GM19328 (cell line): ENCODE results near the gene NAV2.

Experiments
- ATAC-seq: cut with Tn5 transposase; IDR thresholded peaks from one replicate; pipeline ENCODE4 v1.9.1; 2021; ENCODE audit warnings: mild to moderate bottlenecking, moderate library complexity; ENCODE audit not compliant: unreplicated experiment

The NAV2 gene, protein sequence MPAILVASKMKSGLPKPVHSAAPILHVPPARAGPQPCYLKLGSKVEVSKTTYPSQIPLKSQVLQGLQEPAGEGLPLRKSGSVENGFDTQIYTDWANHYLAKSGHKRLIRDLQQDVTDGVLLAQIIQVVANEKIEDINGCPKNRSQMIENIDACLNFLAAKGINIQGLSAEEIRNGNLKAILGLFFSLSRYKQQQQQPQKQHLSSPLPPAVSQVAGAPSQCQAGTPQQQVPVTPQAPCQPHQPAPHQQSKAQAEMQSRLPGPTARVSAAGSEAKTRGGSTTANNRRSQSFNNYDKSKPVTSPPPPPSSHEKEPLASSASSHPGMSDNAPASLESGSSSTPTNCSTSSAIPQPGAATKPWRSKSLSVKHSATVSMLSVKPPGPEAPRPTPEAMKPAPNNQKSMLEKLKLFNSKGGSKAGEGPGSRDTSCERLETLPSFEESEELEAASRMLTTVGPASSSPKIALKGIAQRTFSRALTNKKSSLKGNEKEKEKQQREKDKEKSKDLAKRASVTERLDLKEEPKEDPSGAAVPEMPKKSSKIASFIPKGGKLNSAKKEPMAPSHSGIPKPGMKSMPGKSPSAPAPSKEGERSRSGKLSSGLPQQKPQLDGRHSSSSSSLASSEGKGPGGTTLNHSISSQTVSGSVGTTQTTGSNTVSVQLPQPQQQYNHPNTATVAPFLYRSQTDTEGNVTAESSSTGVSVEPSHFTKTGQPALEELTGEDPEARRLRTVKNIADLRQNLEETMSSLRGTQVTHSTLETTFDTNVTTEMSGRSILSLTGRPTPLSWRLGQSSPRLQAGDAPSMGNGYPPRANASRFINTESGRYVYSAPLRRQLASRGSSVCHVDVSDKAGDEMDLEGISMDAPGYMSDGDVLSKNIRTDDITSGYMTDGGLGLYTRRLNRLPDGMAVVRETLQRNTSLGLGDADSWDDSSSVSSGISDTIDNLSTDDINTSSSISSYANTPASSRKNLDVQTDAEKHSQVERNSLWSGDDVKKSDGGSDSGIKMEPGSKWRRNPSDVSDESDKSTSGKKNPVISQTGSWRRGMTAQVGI (N-terminal part only)

DNA sequence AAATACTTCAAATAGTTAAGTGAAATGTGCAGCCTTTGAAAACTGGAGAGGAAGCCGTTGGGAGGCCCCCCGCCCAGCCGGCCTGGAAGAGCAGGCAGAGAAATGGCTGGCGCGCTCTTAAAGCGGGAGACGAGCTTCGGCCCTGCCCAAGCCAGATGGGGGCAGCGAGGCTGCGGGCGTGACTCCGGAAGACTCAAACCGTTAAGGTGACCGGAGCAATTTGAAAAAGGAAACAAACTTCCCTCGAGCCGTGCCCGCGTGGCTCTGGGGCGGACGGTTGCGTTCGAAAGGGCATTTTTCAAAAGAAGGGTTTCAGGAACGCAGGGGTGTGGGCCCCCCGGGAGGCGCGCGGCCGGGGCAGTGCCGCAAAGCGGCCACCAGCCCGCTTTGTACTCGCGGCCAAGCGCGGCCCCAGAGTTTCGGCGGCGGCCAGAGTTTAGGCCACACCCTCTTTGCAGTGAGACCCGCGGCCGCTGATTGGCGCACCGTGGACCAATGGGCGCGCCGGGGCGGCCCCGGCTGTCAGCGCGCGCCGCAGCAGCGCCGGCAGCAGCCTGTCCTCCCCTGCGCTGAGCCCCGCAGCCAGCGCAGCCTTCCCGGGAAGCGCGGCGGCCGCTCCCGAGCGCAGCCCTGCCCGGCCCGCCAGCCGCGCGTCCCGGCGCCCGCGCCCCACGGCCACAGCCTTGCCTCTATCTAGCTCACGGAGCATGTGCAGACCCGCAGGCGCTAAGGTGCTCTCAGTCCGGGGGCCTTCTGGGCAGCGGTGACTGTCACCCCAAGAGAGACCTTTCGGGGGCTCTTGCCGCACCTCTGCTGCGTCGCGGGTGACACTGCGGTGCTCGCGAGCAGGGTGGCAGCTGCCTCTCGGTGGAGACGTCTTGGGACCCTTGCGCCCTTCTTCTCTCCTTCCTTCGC is at the start of gene NAV2:
TSS of gene NAV2 (plus strand) at position 557 of the 915 bp plus-strand sequence. CDS start 859 bp downstream, outside the sequence.
- ATAC-seq: peak; percentile 100

DNA sequence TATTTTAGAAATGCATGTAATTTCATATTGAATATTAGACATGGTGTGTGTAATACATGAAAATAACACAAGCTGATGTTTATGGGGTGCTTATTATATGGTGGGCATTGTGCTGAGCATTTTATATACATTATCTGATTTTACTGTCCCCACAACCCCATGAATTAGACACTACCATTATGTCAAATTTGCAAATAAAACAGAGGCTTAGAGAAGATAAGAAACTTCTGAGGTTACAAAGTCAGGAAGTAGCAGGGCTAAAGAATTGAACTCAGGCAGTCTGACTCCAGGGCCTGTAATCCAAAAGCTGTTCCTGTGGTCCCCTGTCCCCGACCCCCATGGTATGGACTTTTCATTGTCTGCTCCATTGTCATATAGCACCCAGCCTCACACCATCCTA is 49.4 kb upstream of the NAV2 start:
- ATAC-seq: no peak

DNA sequence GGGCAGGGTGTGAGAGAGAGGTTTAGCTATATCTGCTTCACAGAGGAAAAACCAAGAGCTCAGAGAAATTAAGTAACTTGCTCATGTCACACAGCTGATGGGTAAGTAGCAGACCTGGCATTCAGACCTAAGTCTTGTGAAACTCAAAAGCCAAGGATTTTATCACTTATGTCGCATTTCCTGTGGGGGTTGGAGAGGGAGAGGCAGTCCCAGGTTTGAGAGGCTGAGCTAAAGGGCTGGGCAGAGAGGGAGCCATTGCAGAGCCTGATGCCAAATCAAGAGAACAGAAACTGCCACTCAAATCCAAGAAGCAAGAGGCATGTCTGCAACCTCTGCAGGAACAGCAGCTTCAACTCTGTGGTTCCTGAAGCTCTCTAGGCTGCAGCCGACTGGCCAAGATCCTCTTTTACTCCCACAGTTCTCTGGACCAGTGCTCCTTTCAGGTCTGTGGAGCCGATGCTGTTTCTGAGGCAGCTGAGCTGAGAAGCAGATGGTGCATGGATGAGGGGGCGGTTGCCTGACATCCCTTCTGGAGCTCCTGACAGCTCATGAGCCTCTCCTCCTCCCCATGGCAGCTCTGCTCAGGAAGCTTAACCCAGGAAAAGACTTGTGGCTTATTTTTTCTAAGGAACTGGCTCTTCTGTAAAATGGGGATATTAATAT is 47.6 kb upstream of the NAV2 start:
- ATAC-seq: no peak

DNA sequence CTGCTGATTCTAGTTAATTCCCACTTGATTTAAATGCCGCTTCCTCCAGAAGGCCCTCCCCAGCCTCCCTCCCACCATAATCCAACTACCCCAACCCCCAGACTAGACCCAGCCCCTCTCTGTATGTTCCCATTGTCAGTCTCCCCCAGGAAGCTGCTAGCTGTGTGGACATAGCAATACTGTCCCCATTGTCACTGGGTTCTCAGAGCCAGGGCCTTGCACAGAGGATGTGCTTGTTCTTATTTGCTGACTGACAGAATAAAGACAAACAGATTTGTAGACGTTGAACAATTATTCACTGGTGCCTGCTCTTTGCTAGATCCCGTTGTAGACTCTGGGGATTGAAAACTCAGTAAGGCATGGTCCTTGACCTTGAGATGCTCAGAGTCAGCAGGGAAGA is 45.7 kb upstream of the NAV2 start:
- ATAC-seq: no peak

DNA sequence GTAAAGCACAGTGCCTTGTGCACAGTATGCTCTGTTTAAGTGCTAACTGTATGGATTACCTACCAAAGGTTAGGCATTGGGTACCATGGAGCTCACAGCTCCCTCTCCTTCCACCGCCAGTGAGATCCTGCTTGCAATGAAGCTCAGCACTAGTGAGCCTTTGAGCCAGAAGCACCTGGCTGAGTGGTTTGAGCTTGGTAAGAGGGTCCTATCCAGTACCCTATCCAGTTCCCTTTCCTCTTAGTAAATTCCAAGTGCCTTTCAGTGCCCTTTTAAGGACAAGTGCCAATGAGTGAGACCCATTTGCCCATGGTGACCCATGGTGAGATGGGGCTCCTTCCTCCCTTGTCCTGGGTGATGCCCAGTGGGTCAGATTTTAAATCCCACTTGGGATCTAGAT is 43.1 kb upstream of the NAV2 start:
- ATAC-seq: no peak

DNA sequence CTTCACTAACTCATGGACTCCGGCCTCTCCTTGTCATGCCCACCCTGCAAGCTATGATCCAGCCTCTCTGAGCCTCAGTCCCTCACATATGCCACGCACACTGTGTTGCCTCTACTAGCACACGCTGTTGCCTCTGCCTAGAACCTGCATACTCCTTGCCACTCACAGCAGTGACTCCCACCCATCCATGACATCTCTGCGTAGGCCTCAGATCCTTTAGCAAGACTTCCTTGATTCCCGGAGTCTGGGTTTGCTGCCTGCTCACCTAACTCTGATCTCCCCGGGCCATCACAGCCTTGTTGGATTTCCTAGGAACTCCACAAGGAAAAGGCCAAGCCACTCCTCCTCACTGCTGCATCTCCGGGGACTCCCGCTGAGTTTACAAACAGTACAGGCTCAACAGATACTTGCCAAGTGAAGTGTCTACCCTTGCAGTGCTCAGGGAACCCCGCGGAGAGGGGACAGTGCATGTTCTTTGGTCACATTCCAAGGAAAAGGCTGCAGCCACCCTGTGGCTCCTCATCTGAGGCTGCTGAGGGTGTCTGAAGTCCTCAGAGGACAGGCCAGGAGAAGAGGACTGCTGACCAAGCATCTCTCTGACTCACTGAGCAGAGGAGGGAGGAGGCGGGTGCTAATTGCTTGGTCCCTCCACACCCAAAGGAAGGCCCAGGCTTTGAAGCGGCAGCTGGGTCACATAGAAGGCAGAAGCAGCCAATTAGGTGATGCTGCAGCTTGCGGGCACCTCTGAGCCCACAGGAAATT is 42.4 kb upstream of the NAV2 start:
- no peak for ATAC-seq

DNA sequence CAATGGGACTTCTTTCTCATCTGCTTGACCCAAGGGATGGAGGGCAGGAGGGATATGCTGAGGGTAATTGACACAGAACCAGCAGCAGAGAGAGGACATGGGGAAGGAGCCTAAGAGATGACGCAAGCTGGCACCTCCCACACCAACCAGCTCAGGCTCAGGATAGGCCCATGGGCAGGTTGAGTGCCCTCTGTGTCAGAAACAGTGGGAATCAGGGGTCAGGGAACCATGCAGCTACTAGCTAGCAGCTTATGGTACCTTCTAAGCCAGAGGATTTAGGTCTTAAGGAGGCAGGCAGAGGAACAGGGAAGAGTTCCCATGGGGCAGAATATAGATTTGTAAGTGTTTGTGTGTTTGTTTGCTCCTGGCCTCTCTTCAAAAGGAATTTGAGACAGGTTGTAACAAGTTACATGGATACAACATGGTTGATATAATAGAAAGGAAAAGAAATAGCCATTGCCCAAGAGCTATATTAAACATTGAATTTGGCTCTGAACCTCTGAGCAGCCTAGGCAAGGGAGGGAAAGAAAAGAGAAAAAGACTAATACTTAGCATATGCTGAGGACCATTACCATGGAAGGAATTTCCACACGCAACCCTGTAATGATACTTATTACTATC is 39.9 kb upstream of the NAV2 start:
- no peak for ATAC-seq

DNA sequence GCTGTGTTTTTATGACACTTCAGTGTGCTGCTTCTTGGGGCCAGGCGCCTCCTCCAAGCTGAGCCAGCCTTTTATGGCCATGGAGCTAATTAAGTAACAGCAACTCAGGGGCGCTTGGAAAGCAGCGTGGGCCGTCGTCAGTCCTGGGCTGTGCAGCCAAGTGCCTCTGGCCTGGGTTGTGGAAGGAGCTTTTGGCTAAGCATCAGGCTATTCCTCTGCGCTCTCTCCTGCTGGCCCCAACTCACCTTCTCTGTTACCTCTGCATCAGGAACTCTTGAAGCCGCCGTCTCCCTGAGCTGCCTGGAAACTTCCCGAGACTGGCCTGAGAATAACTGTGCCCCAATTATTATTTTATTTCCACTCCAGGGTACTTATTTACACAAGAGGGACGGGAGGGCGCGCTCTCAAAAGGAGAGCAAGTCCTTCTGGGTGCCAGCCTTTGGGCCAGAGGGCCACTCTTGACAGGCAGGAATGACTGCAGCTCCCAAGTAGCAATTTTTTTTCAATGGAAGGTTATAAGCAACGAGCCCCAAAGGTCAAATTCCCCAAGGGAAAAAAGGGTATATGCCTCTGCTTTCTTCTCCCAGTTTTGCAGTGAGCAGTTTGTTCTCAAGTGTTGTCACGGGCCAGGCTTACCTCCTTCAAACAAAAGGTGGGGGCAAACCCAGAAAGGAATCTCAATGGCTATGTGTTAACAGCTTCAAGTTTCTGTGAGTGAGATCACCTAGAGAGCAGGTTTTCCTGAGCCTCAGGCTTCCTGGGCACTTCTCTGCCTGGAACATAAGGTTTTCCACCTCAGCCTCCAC is 38.5 kb upstream of the NAV2 start:
- no peak for ATAC-seq

DNA sequence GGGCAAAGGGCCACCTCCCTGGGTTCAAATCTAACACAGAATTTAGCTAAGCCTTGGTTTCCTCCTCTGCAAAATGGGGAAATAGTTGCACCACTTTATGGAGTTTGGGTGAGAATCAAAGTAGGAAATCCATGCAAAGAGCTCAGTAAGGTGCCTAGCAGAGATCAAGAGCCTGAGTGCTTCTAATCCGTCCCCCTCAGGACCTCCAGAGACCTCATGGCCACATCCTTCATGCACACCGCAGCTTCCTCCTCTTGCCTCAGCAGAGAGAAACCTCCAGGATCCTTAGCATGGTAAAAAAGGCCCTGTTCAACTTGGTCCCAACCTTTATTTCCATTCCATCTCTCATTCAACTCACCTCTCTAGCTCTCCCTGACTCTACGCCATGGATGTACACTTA is 37.8 kb upstream of the NAV2 start:
- ATAC-seq: no peak

DNA sequence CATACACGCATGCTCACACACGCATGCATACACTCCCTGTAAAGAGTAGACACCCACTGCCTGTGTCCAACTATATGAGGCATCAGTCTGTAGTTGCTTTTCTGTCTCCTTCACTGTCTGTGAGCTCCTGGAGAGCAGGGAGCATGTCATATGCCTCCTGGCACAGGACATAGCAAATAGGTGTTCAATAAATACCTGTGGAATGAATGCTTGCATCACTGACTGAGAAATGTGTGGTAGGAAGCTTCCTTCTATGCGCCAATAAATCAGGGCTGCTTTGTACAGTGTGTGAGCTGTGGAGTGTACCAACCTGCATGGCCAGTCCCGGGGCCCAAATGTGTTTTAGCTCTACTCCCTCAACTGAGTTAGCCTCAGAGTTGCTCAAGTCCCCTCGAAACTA is 37.2 kb upstream of the NAV2 start:
- ATAC-seq: no peak

DNA sequence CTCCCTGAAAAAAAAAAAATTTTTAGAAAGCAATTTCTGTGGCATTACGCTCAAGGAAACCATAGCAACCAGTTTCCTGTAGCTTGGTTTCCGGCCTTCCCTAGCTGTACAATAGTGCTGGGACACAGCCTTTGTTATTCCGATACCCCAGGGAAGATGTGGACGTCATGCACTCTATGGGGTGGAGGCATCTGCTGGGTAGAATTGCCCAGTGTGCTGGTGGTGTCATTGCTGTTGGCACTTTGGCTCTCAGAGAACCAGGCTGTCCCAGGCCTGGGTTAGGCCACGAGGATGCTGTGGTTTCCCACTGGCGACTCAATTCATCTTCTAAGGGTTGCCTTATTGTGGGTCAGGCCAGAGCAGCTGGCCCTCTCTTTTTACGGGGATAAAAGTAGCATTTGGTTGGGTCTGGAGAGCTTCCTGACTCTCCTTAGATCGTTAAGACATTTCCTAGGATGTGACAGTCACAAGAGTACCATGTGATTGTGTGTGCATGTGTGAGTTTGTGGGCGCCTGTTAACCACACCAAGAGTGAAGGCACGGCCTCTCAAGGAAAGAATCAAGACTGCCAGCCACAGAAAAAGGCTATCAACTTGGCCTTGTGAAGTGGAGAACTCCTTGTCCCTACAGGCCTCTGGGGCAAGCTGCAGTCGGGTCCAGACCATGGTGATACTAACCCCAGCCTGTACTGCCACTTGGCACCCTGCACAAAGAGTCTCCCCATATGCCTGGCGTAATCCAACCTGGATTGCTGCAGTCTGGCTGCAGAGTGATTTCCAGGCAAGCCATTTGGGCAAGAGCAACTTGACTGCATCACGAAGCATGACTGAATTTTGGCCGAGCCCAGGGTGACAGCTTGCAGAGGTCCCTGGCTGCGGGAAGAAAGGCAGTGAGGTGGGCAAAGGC is 35.9 kb upstream of the NAV2 start:
- ATAC-seq: no peak

DNA sequence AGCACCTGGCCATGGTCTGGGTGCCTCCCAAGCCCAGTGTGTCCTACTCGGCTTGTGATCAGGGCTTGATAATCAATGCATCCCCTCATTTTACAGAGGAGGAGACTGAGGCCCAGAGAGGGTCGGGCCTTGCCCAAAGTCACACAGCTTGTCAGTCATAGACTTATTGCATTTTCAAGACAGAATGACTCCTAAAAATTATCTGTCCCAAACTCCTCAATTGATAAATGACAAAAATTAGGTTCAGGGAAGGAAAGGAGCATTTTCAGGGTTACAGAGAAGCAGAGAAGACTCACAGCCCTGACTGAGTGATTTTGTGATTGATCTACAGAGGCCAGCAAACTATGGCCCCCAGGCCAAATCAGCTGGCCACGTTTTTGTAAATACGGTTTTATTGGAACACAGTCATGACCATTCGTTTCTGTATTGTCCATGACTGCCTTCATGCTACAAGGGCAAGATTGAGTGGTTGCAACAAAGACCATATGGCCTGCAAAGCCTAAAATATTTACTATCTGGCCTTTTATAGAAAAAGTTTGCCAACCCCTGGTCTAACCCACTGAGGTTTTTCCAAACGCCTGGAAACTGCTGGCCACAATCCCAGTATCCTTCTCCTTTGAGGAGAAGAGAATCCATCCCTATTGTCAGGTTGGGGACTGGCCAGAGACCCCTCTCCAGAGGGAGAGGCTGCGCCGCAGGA is 35.1 kb upstream of the NAV2 start:
- ATAC-seq: no peak

DNA sequence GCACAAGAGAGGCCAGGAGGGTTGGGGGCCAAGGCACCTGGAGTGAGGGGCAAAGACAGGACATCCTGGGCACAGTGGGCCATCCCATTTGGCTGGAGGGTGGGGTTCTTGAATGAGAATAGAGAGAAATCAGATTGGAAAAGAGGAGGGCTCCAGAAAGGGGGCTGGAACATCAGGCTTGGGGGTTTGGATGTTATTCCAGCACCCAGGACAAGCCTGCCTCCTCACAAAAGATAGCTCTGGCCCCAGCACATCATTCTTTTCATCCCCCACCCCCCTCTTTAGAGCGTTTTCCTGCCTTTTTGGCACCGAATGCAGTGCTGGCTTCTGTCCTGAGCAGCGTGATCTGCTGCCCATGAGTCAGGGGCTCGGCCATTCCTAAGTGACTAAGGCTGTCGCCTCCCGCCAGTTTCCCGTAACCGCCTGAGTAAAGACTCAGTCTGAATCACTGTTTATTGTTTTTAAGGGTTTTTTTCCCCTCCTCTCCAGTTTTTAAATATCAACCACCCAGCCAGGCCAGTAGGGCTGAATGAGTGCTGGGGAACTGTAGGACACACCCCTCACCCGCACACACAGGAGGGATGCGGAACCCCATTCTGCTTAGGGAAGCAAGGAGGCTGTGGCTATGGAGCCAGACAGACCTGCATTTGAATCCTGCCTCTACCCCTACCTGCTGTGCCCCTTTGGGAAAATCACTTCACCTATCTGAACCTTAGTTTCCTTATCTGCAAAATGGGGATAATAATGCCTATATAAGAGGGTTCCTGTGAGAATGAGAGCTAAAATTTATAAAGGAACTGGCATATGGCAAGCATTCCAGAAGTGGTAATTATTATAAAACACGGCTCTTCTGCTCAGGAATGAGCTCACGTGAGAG is 32.4 kb upstream of the NAV2 start:
- ATAC-seq: no peak

DNA sequence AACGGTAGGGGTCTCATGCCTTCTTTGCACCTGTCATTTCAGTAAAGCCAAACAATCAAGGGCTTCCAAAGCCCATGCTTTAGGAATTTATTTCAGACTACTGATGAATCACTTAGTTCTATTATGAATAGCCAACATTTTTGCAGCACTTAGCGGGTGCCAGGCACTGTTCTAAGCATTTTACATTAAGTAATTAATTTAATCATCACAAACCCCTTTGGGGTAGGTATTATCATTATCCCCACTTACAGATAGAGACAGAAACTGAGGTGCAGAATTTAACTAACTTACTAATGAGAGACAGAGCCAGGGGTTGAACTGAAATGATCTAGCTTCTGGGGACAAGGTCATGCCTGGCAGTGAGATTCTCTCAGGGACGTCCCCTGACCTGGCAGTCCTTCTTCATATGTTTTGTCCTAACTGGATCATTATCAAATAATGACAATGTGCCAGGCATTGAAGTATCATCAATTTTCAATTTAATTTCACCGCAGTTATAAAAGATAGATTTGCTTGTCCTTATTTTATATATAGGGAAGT is 31.7 kb upstream of the NAV2 start:
- ATAC-seq: no peak

DNA sequence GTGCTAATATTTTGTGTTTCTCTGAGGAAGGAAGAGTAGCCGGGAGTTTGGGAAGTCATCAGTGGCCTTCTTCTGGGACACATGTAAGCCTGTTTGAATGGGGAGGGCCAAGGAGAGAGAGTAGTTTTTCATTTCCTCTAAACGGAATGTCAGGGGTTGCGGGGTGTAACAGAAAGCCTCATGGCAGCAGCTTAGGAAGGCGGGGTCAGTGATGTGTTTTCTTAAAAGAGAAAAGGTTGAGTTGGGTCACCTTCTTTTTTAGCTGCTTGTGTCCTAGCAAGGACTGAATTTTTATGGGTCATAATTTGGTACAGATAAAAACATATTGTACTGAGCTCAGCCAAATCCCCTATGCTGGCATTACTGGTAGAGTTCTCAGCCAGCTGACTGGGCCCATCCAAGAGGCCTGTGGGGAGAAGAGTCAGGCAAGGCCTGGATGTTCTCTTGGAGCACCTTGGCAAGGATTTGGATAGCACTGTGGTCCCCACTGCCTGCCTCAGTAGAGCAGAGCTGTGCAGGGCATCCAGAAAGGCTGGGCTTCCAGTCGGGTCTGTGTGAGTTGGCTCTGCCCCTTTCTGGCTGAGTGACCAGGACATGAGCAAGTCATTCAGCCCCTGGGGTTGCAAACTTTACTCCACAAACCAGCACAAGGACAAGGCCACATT is 29.4 kb upstream of the NAV2 start:
- ATAC-seq: no peak
